GM19467 (cell line): ENCODE results near the gene SLC25A12.
"Not testable (repeated sequence)": the region's sequence is repeated elsewhere in the genome, so short reads cannot be mapped to it uniquely, and the experiment has no call there.

Experiments used
- ATAC-seq: cut with Tn5 transposase; IDR thresholded peaks from one replicate; pipeline ENCODE4 v1.9.1; 2021; ENCODE audit warnings: mild to moderate bottlenecking, moderate library complexity; ENCODE audit not compliant: unreplicated experiment

SLC25A12 gene

GRCh38 chr2:171792157-171792556 lies 101.9 kb downstream of the SLC25A12 start:
- ATAC-seq: no peak

DNA sequence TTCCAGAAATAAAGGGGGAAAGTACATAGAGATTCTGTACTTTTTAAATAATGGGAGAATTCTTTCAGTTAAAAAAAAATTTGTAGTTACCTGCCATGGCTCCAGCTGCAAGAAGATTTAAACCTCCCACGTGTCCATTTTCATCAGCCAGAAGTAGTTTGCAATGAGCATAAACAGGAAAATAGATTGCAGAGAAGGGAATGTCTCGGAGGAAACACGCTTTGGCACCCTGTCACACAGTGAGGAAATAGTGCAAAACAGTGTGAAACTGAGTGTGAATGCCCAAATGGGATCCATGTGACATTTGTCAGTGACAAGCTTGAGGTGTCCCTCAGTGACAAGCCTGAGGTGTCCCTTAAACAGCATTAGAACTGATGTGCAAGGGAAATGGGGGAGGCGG lies 102.7 kb downstream of the SLC25A12 start:
- no peak for ATAC-seq

GRCh38 chr2:171789956-171790355 lies 104.1 kb downstream of the SLC25A12 start:
- no peak for ATAC-seq

GRCh38 chr2:171788316-171788993 lies 105.6 kb downstream of the SLC25A12 start:
- ATAC-seq: no peak

GRCh38 chr2:171787333-171788072 lies 106.5 kb downstream of the SLC25A12 start:
- no peak for ATAC-seq

DNA sequence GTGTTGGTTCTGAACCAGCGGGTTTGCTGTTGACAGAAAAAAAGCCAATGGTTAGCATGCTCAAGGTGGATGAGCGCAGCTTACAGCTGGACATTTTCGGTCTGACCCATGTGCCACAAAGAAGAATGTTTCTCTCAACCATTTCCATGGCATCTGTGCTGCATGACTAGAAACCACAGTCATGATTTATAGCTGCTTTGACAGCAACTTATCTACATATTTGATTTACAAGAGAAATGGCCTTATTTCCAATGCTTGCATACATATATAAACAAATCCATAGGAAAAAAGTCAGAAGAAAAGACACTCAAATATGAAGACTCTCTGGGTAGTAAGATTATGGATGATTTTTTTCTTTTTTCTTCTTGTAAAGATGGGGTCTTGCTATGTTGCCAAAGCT lies 108.6 kb downstream of the SLC25A12 start:
- ATAC-seq: no peak

DNA sequence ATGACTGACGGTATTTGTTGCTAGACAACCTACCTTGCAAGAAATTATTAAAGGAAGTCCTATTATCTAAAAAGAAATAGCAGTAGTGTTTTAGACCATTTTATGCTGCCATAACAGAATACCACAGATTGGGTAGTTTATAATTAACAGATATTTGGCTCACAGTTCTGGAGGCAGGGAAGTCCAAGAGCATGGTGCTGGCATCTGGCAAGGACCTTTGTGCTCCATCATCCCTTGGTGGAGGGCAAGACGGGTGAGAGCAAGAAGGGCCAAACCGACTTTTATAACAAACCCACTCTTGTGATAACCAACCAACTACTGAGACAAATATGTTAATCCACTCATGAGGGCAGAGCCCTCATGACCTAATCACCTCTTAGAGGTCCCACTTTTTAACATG lies 115.5 kb downstream of the SLC25A12 start:
- ATAC-seq: no peak

DNA sequence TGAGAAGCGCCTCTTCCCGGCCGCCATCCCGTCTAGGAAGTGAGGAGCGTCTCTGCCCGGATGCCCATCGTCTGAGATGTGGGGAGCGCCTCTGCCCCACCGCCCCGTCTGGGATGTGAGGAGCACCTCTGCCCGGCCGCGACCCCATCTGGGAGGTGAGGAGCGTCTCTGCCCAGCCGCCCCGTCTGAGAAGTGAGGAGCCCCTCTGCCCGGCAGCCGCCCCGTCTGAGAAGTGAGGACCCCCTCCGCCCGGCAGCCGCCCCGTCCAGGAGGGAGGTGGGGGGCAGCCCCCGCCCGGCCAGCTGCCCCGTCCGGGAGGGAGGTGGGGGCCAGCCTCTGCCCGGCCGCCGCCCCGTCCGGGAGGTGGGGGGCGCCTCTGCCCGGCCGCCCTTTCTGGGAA lies 119.5 kb downstream of the SLC25A12 start:
- ATAC-seq: not testable (repeated sequence)

- ATAC-seq: no peak
Measured at GRCh38 chr2:171772373-171772772, 121.7 kb downstream of the SLC25A12 start.

DNA sequence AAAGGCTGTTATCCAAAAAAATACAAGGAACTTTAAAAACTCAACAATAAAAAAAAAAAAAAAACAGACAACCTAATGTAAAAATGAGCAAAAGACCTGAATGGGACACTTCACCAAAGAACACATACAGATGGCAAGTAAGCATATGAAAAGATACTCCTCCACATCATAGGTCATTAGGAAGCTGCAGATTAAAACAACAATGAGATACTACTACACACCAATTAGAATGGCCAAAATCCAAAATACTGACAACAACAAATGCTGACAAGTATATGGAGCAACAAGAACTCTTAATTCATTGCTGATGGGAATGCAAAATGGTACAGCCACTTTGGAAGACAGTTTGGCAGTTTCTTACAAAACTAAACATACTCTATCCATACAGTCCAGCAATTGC lies 122.6 kb downstream of the SLC25A12 start:
- ATAC-seq: no peak

DNA sequence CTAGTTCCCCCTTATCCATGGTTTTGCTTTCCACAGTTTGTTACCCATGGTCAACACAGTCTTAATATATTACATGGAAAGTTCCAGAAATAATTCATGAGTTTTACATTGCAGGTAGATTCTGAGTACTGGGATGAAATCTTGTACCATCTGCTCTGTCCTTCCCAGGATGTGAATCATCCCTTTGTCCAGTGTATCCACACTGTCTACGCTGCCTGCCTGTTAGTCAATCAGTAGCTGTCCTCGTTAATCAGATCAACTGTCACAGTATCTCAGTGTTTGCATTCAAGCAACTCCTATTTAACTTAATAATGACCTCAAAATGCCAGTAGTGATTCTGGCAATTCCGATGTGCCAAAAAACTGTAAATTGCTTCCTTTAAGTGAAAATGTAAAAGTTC lies 130.4 kb downstream of the SLC25A12 start:
- ATAC-seq: no peak

GRCh38 chr2:171762879-171763573 lies 131.0 kb downstream of the SLC25A12 start:
- ATAC-seq: no peak

DNA sequence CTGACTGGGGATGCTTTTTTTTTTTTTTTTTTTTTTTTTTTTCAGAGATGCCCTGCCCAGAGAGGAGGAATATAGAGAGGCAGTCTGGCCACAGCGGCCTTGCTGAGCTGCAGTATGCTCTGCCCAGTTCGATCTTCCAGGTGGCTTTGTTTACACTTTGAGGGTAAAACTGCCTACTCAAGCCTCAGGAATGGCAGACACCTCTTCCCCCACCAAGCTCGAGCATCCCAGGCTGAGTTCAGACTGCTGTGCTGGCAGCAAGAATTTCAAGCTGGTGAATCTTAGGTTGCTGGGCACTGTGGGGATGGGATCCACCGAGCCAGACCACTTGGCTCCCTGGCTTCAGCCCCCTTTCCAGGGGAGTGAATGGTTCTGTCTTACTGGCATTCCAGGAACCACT lies 132.9 kb downstream of the SLC25A12 start:
- ATAC-seq: not testable (repeated sequence)

GRCh38 chr2:171758762-171759161 lies 135.3 kb downstream of the SLC25A12 start:
- not testable (repeated sequence) for ATAC-seq

DNA sequence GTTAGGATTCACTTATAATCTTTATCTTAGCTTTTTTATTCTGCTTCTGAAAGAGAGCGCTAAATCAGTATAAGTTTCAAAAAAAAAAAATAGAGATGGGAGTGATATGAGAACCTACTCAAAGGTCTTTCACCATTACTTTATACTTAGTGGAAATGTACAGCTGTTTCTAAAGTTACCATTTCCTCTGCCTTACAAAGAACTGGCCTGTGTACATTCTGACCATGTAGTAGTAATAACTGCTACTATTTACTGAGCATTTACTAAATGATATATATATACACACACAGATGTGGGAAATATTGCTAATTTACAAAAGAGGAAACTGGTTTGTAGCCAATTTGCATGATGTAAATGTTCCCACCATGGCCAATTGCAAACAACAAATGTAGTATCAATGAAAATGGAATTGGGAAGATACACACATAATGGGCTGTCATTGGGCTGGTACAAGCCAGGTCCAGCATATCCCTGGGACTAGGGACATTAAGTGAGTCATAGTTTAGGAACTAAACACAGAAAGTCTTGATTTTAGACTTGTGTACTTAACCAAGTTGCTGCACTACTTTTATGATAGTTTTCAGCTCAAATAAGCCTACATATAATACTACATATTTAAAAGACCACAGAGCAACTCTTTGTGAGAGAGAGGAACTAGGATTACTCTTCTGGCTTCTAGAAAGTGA lies 139.6 kb downstream of the SLC25A12 start:
- no peak for ATAC-seq

DNA sequence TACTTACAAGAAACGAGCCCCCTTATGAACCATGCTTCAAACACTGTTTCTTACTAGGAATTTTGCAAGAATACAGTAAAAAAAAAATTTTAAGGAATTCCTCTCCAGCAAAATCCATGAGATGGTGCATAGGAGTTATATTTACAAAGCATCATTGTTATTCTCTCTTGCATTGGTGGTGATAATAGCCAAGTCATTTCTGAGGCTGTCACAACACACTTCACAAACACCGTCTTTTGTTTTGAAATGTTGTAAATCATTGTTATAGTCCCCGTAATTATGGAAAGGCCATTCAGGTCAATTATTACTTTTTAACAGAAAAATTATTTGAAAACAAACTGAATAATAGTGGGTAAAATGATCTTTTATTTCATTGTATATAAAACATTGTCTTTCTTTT lies 146.7 kb downstream of the SLC25A12 start:
- no peak for ATAC-seq

DNA sequence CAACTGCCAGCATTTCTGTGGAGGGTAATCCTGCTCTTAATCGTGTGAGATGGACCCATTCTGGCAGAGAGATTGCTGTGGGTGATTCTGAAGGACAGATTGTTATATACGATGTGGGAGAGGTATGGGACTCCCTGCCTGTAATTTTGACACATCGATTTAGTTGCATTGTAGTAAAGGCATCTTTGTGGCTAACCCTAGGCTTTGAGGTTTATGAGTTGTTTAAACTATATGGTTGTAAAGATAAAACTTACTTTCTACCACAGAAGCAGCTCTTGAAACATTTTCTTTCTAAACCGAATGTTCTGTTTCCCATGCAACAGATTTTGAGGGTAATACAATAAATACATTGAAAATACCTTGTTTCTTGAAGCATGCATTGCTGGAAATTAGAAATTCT lies 148.2 kb downstream of the SLC25A12 start:
- ATAC-seq: no peak

GRCh38 chr2:171745141-171745540 lies 148.9 kb downstream of the SLC25A12 start:
- no peak for ATAC-seq

DNA sequence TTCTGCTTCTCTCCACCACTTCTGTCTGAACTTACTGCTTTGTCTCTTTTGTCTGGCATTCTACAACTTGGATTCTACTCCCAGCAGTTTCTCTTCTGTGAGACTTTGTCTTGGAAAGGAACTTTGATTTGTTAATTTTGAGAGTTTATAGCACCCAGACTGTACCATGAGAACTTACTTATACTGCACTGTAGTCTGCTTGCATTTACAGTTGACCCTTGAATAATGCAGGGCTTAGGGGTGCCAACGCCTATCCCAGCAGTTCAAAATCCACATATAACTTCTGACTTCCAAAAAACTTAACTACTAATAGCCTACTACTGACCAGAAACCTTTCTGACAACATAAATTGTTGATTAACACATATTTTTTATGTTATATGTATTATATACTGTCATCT lies 151.3 kb downstream of the SLC25A12 start:
- no peak for ATAC-seq

- no peak for ATAC-seq
Measured at GRCh38 chr2:171741189-171741588, 152.9 kb downstream of the SLC25A12 start.

DNA sequence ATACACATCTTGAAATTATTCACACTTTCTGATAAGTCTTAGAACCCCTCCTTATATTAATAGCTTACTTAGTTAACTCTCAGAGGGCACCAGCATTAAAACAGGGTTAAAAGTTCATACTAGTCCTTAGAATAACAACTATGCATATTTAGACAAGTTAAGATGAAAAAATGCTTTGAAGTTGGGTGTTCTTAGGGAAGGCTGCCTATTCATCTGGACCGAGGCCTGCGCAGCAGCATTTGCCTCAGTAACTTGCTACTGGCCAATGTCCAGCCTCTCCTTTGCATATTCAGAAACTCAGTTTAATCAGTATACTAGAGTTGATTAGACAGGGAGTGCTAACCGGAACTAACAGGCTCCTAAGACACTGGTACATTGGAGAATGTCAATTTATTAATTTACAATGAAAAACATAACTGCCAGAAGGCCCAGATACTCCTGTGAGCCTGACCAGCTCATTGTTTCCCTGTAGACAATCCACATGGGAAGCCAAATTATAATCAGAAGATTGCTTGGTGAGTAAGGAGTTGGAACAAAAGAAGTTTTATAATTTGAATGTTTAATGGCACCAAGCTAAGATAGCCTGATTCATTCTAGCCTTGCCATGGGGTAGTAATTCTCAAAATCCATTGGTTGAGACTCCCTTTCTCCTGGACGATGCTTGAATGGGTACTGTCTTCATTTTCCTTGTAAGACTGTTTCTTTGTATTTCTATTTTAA lies 157.9 kb downstream of the SLC25A12 start:
- ATAC-seq: no peak
